ENCODE data around the gene TRAPPC11.

GRCh38 chr4:183666088-183666487 lies 7.0 kb downstream of the TRAPPC11 start:
- TF ChIP-seq, protein P1, sequence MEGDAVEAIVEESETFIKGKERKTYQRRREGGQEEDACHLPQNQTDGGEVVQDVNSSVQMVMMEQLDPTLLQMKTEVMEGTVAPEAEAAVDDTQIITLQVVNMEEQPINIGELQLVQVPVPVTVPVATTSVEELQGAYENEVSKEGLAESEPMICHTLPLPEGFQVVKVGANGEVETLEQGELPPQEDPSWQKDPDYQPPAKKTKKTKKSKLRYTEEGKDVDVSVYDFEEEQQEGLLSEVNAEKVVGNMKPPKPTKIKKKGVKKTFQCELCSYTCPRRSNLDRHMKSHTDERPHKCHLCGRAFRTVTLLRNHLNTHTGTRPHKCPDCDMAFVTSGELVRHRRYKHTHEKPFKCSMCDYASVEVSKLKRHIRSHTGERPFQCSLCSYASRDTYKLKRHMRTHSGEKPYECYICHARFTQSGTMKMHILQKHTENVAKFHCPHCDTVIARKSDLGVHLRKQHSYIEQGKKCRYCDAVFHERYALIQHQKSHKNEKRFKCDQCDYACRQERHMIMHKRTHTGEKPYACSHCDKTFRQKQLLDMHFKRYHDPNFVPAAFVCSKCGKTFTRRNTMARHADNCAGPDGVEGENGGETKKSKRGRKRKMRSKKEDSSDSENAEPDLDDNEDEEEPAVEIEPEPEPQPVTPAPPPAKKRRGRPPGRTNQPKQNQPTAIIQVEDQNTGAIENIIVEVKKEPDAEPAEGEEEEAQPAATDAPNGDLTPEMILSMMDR (IDR thresholded peaks at IDR 0.05; ENCODE audit: low read depth, low read length): no peak
- no peak for TF ChIP-seq EZH2phosphoT487 (IDR thresholded peaks at IDR 0.05; ENCODE audit: low read depth)

Data from OCI-LY3 (cell line).